ENCODE results near the gene LAMA4. TPM values are rescaled to one million over a fixed set of nuclear protein-coding genes. Genes with fewer than 3 reads are reported as not detected.
"Not testable (repeated sequence)": the region's sequence is repeated elsewhere in the genome, so short reads cannot be mapped to it uniquely, and the experiment has no call there.

Gene LAMA4
- total and polyA plus RNA-seq, 3 donors from 2014 or later: 37.6 to 61.0 (median 49.2) TPM

DNA sequence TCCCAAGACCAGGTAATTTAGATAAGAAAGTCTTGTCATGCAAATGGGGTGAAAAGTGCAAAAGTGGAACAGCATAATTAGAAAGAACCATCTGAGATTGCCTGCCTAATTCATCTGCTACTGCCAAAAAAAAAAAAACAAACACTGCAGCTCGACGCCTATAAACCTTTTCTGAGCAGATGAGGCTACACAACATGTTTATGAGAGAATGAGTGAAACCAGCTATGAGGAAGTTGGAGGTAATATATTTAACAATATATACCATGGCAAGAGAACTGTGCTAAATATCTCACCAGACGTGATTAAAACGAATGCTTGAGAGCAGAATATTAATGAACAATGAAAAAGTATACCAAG, 50.0 kb downstream of the LAMA4 start:
- H3K27me3 ChIP-seq: no peaks in the 10 kb centered on the region
- peaks cover 15% of the 10 kb centered on the region for H3K4me1 ChIP-seq
- intact Hi-C loops (cut with DNase I; ENCODE audit: low total_unique reads): no loop called here
- no peak for DNase-seq
- no peak overlapping the region for H3K4me3 ChIP-seq
- peak overlapping the region; percentile 18 to 79 for H3K27ac ChIP-seq
- no peaks in the 10 kb centered on the region for H3K9me3 ChIP-seq
- TF ChIP-seq, protein P1, sequence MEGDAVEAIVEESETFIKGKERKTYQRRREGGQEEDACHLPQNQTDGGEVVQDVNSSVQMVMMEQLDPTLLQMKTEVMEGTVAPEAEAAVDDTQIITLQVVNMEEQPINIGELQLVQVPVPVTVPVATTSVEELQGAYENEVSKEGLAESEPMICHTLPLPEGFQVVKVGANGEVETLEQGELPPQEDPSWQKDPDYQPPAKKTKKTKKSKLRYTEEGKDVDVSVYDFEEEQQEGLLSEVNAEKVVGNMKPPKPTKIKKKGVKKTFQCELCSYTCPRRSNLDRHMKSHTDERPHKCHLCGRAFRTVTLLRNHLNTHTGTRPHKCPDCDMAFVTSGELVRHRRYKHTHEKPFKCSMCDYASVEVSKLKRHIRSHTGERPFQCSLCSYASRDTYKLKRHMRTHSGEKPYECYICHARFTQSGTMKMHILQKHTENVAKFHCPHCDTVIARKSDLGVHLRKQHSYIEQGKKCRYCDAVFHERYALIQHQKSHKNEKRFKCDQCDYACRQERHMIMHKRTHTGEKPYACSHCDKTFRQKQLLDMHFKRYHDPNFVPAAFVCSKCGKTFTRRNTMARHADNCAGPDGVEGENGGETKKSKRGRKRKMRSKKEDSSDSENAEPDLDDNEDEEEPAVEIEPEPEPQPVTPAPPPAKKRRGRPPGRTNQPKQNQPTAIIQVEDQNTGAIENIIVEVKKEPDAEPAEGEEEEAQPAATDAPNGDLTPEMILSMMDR (IDR thresholded peaks at IDR 0.05): no peak
- no peak for TF ChIP-seq POLR2A (IDR thresholded peaks at IDR 0.05)
- WGBS, 2 donors: 65 to 70% methylated on average over 4 of the region's 4 CpGs
- H3K36me3 ChIP-seq (ENCODE audit: low read depth, missing control alignments): no peaks in the 10 kb centered on the region

DNA sequence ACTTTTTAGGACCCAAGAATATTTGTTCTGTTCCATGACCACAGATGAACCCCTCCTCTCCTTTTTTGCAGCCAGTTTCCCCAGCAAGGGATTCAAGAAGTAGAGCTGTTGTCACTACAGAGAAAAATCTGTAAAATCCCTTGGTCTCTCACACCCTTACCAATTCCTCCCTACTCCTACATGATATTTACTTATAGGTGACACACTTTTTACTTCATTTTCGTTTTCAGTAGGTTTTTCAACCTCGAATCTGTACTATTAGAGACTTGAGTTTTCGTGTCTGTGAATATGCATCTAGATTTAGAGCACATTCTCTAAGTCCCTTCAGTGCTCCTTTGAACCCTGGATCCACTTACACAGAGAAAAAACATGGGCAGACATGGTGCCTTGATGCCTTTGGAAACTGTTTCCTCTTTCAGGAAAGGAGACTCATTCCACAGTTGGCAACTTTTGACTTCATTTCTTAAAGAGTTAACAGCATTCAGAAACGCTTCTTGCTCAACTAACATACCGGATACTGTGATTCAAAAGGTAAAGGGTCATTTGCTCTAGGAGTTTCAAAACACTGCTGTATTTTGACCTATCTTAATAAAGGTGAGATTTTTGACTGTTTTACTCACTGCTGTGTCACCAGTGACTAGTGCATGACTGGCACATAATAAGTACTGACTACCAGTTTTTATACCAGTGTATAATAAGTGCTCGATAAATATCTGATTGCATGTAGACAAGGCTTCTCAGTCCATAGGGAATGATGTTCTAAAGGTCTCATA, 50.6 kb downstream of the LAMA4 start:
- Histone ChIP-seq H3K27me3 (no peaks in the 10 kb centered on the region), H3K9me3 (no peaks in the 10 kb centered on the region), H3K36me3 (ENCODE audit: low read depth, missing control alignments) (no peaks in the 10 kb centered on the region), H3K4me1 (peaks cover 15% of the 10 kb centered on the region), H3K27ac (peak overlapping the region; percentile 18 to 79), H3K4me3 (no peak overlapping the region)
- WGBS, 2 donors: 55 to 58% methylated on average over 6 of the region's 6 CpGs
- intact Hi-C loops (cut with DNase I; ENCODE audit: low total_unique reads): no loop called here
- DNase-seq: no peak
- TF ChIP-seq POLR2A (IDR thresholded peaks at IDR 0.05): no peak
- TF ChIP-seq, protein P1 (IDR thresholded peaks at IDR 0.05): no peak

DNA sequence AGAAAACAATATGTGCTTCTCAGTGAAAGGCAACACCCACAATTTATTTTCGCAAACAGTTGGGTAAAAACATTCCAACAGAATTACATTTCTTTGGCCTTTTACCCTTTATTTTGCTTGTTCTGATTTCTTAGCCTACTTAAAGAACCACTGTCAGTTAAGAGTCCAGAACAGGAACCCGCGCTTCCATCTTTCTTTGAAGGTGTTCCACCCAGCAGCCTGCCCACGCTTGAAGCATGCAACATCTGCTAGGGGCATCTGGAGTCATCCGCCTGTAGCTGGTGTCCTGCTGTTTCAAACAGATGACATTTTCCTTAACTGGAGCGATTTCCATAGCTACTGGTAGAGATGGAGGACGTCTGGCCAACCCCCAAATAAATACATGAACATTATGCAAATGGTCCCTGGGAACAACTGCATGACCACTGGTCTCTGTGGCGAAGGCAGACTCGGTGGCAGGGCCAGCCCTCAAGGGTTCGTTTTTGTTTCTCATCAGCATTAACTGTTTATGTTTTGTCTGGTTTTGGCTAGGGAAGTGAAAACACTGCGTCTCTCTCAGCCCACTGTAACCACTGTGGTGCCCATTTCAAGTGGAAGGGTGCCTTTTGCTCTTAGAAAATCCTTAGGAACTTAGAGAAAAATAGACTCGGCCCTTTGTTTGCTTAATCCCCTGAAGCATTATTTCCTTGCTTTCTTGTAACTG, 51.6 kb downstream of the LAMA4 start:
- TF ChIP-seq, protein P1 (IDR thresholded peaks at IDR 0.05): no peak
- Histone ChIP-seq H3K4me3 (no peak overlapping the region), H3K27me3 (no peaks in the 10 kb centered on the region), H3K36me3 (ENCODE audit: low read depth, missing control alignments) (no peaks in the 10 kb centered on the region), H3K9me3 (no peaks in the 10 kb centered on the region), H3K4me1 (peaks cover 18% of the 10 kb centered on the region), H3K27ac (peak overlapping the region; percentile 61 to 79)
- 31 to 49% methylated on average over 12 of the region's 12 CpGs for WGBS, 2 donors
- intact Hi-C loops (cut with DNase I; ENCODE audit: low total_unique reads): no loop called here
- no peak for DNase-seq

- peaks cover 25% of the 10 kb centered on the region for H3K4me1 ChIP-seq
- WGBS, 2 donors: 84 to 91% methylated on average over 2 of the region's 2 CpGs
- DNase-seq; H3K9me3 ChIP-seq; H3K36me3 ChIP-seq (ENCODE audit: low read depth, missing control alignments); H3K4me3 ChIP-seq; H3K27ac ChIP-seq; intact Hi-C loops (cut with DNase I; ENCODE audit: low total_unique reads); H3K27me3 ChIP-seq: not testable (repeated sequence)
Observed at GRCh38 chr6:112200185-112200914, 54.0 kb downstream of the LAMA4 start.

GRCh38 chr6:112199001-112199403, 55.4 kb downstream of the LAMA4 start:
- Histone ChIP-seq H3K4me3 (no peak overlapping the region), H3K27me3 (no peaks in the 10 kb centered on the region), H3K27ac (no peak overlapping the region), H3K36me3 (ENCODE audit: low read depth, missing control alignments) (no peaks in the 10 kb centered on the region), H3K9me3 (no peaks in the 10 kb centered on the region), H3K4me1 (peaks cover 21% of the 10 kb centered on the region)
- intact Hi-C loops (cut with DNase I; ENCODE audit: low total_unique reads): no loop called here
- 92 to 95% methylated on average over 2 to 3 of the region's 3 CpGs for WGBS, 2 donors
- DNase-seq: no peak
- TF ChIP-seq, protein P1 (IDR thresholded peaks at IDR 0.05): no peak
- no peak for TF ChIP-seq POLR2A (IDR thresholded peaks at IDR 0.05)

Measured in testis (tissue), 3 donors.